GM12891 (cell line): ENCODE results near the gene TBXAS1.

ENCODE experiments used
- POLR2A ChIP-seq: IDR thresholded peaks from 2 replicates; pipeline ENCODE4 v1.6.1; 2011; ENCODE audit warnings: low read depth, low read length, control low read depth
- POLR2AphosphoS5 ChIP-seq: IDR thresholded peaks from 2 replicates; pipeline ENCODE4 v1.6.1; 2011; ENCODE audit warnings: low read depth, low read length, control low read depth
- SPI1 ChIP-seq: IDR thresholded peaks from 2 replicates; pipeline ENCODE4 v1.6.1; 2011; ENCODE audit warnings: low read depth, low read length, control low read depth
- TAF1 ChIP-seq: IDR thresholded peaks from 2 replicates; pipeline ENCODE4 v1.6.1; 2011; ENCODE audit warnings: low read depth, low read length, control low read depth

GRCh38 chr7:140017543-140017942, 188.5 kb downstream of the TBXAS1 start:
- TF ChIP-seq POLR2AphosphoS5 (no peak), POLR2A (no peak), TAF1 (no peak), SPI1 (no peak)
